ENCODE data around the gene SNCG.
"Not testable (repeated sequence)": the region's sequence is repeated elsewhere in the genome, so short reads cannot be mapped to it uniquely, and the experiment has no call there.

DNA sequence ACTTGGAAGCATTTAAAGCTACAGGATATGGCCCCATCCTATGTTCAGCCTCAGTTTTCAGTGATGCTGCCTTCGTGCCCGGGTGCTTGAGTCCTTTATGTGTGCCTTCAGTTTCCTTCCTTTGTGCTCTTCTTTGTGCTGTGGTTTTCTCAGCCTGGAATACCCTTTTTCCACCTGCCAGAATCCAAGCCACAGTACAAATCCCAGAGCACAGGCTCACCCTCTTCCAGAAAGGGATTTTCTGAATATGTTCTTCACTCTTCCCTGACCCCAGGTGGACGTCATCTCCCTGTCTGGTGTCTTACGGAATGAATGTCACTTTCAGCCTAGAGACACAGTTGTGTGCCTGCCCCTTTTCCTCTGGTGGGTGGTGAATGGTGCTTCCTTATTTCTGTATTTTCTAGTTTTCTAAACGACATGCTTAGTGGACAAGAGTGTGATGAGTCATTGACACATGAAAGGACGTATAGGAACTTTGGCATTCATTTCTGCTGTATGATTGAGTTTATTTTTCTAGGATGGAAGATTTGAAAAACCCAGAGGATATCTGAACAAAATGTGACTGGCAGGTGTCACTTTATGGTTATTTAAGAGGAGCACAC is 41.5 kb downstream of the SNCG start:
- TF ChIP-seq POLR2A (IDR thresholded peaks at IDR 0.05) = not testable (repeated sequence)
- TF ChIP-seq, protein P1, sequence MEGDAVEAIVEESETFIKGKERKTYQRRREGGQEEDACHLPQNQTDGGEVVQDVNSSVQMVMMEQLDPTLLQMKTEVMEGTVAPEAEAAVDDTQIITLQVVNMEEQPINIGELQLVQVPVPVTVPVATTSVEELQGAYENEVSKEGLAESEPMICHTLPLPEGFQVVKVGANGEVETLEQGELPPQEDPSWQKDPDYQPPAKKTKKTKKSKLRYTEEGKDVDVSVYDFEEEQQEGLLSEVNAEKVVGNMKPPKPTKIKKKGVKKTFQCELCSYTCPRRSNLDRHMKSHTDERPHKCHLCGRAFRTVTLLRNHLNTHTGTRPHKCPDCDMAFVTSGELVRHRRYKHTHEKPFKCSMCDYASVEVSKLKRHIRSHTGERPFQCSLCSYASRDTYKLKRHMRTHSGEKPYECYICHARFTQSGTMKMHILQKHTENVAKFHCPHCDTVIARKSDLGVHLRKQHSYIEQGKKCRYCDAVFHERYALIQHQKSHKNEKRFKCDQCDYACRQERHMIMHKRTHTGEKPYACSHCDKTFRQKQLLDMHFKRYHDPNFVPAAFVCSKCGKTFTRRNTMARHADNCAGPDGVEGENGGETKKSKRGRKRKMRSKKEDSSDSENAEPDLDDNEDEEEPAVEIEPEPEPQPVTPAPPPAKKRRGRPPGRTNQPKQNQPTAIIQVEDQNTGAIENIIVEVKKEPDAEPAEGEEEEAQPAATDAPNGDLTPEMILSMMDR (IDR thresholded peaks at IDR 0.05) = not testable (repeated sequence)
